ENCODE measurements around the gene SPTLC1. TPM values are rescaled to one million over a fixed set of nuclear protein-coding genes. Genes with fewer than 3 reads are reported as not detected.

Gene SPTLC1
- total and polyA plus RNA-seq, 10 of the 15 experiments (the other 5 are each of a cell fraction or from before 2014, with no cell fraction given): 38.0 to 68.7 (median 52.8) TPM

DNA sequence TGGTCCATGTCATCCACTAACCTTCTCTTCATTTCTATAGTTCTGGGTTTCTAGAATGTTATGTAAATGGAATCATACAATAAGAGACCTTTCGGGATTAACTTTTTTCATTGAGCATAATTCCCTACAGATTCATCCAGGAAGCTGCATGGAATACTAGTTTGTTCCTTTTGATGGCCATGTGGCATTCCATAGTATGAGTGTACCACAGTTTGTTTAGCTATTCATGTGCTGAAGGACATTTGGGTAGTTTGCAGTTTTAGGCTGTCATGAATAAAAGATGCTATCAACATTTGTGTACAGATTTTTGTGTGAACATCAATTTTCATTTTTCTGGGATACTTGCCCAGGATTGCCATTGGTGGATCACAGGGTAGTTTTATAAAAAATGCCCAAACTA is 6.8 kb upstream of the SPTLC1 start:
- Histone ChIP-seq H4K20me1 (ENCODE audit: control insufficient read depth, insufficient read depth) (no peaks in the 10 kb centered on the region), H2AFZ (ENCODE audit: control insufficient read depth, low read depth, low read length) (no peak overlapping the region), H3K4me3 (no peak overlapping the region), H3K9ac (ENCODE audit: control insufficient read depth, insufficient read depth, low read length) (no peak overlapping the region), H3K36me3 (ENCODE audit: control insufficient read depth in 2 of 2, insufficient read depth in 2 of 2, low read length in 1 of 2) (no peaks in the 10 kb centered on the region), H3K4me2 (ENCODE audit: control insufficient read depth, insufficient read depth) (no peak overlapping the region), H3K27me3 (replicated peaks in 1 of 2; ENCODE audit: control insufficient read depth in 2 of 2, insufficient read depth in 2 of 2, low read length in 1 of 2) (no peaks in the 10 kb centered on the region), H3K27ac (ENCODE audit: control insufficient read depth, insufficient read depth) (no peak overlapping the region), H3K9me3 (replicated peaks; ENCODE audit: control insufficient read depth, insufficient read depth, low read length) (no peaks in the 10 kb centered on the region), H3K4me1 (ENCODE audit: control insufficient read depth, insufficient read depth, low read length) (no peaks in the 10 kb centered on the region), H3K79me2 (ENCODE audit: control insufficient read depth, insufficient read depth, low read length) (no peaks in the 10 kb centered on the region)
- no peak for ATAC-seq
- in situ Hi-C loops (cut with MboI): no loop called here
- POLR2A ChIA-PET: no interaction called here
- SMC1A ChIA-PET (ENCODE audit: uncharacterized antibody, unreplicated experiment): no interaction called here
- intact Hi-C loops (cut with micrococcal nuclease; ENCODE audit: unreplicated experiment): no loop called here
- CTCF ChIA-PET: interaction anchor here (4.8 kb wide), 1 partner anchor 17 kb away, joined by 28 read pairs; no protein-coding TSS in a partner anchor
- FAIRE-seq: no peak
- 33% methylated on average over 1 of the region's 1 CpG for WGBS (ENCODE audit: insufficient coverage, insufficient replicate concordance, low lambda C conversion rate, missing lambda C conversion rate)
- TF ChIP-seq TAF1 (IDR thresholded peaks at IDR 0.05; ENCODE audit: borderline replicate concordance, low read depth, low read length) (no peak), HDGF (IDR thresholded peaks at IDR 0.05) (no peak), ZNF384 (IDR thresholded peaks at IDR 0.05; ENCODE audit: borderline replicate concordance, low read depth, low read length) (no peak), MTA2 (IDR thresholded peaks at IDR 0.05; ENCODE audit: low read depth) (no peak), SUPT20H (IDR thresholded peaks at IDR 0.05; ENCODE audit: borderline replicate concordance, control insufficient read depth, low read depth, low read length) (no peak), CREM (IDR thresholded peaks at IDR 0.05; ENCODE audit: low read depth) (no peak), PML (IDR thresholded peaks at IDR 0.05; ENCODE audit: low read length) (no peak), SP1 (IDR thresholded peaks at IDR 0.05; ENCODE audit: low read depth, low read length) (no peak), ZNF274 (IDR thresholded peaks at IDR 0.05; ENCODE audit: insufficient read depth, insufficient read length) (no peak), ATF7 (IDR thresholded peaks at IDR 0.05; ENCODE audit: low read depth) (no peak), POLR2AphosphoS2 (IDR thresholded peaks at IDR 0.05; ENCODE audit: low read depth, low read length) (no peak), POLR2AphosphoS5 (IDR thresholded peaks at IDR 0.05; ENCODE audit: low read length) (no peak), TBL1XR1 (IDR thresholded peaks at IDR 0.05; ENCODE audit: low read depth, low read length) (no peak), GABPA (IDR thresholded peaks at IDR 0.05; ENCODE audit: low read depth) (no peak), RBBP5 (conservative IDR thresholded peaks at IDR 0.05) (no peak), NBN (IDR thresholded peaks at IDR 0.05) (no peak), ZBED1 (IDR thresholded peaks at IDR 0.05; ENCODE audit: borderline replicate concordance) (no peak), RB1 (IDR thresholded peaks at IDR 0.05; ENCODE audit: borderline replicate concordance) (no peak)
- TF ChIP-seq, protein P1, sequence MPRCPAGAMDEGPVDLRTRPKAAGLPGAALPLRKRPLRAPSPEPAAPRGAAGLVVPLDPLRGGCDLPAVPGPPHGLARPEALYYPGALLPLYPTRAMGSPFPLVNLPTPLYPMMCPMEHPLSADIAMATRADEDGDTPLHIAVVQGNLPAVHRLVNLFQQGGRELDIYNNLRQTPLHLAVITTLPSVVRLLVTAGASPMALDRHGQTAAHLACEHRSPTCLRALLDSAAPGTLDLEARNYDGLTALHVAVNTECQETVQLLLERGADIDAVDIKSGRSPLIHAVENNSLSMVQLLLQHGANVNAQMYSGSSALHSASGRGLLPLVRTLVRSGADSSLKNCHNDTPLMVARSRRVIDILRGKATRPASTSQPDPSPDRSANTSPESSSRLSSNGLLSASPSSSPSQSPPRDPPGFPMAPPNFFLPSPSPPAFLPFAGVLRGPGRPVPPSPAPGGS (IDR thresholded peaks at IDR 0.05; ENCODE audit: borderline replicate concordance, insufficient read depth, low read depth, low read length, poor library complexity, severe bottlenecking): no peak
- RAD21 ChIA-PET (ENCODE audit: unreplicated experiment): no interaction called here
- DNase-seq (ENCODE audit: low read depth, low spot score): no peak
- BruUV-seq (replicated peaks): no TSS peak

Data from GM12878 (cell line).